Caco-2 (cell line): Measurements from ENCODE around the gene HDAC4. TPM values are rescaled to one million over a fixed set of nuclear protein-coding genes. Genes with fewer than 3 reads are reported as not detected.

Experiments used
- BruUV-seq: library from RNA; stranded (reverse); fragments of 400-500 nt; replicated peaks from 2 replicates; lab custom pipeline; 2021; lab: Mats Ljungman, UMichigan
- CTCF ChIA-PET: fragments of 300-600 bp; sonication (Branson Sonifier 250); formaldehyde crosslinking; loops from one replicate; lab custom pipeline; 2022; ENCODE audit warnings: antibody characterized with exemption; lab: Charles Lee
- POLR2A ChIA-PET: fragments of 300-600 bp; sonication (Branson Sonifier 250); formaldehyde crosslinking; loops from one replicate; lab custom pipeline; 2022; ENCODE audit warnings: antibody characterized with exemption; lab: Charles Lee
- DNase-seq, 2 experiments: peaks; one replicate each; pipeline versions ENCODE4 v3.0.0 to v3.0.0-alpha.2; 2020 to 2022
- H3K27me3 ChIP-seq: replicated peaks from 2 replicates; pipeline ENCODE4 v1.6.0; 2011; ENCODE audit warnings: low read length; ENCODE audit not compliant: control insufficient read depth, insufficient read depth
- H3K36me3 ChIP-seq: 2 replicates; pipeline ENCODE4 v1.5.1; 2011; ENCODE audit warnings: low read length; ENCODE audit not compliant: control insufficient read depth, insufficient read depth
- H3K4me1 ChIP-seq: fragments of 250-450 bp; sonication (Bioruptor Pico); 2 replicates; pipeline ENCODE4 v1.5.1; 2020; ENCODE audit warnings: mild to moderate bottlenecking
- H3K4me3 ChIP-seq: 2 replicates; pipeline ENCODE4 v1.5.1; 2011; ENCODE audit warnings: low read depth, mild to moderate bottlenecking, control low read depth, low read length
- H3K9me3 ChIP-seq: fragments of 250-450 bp; sonication (Bioruptor Pico); 2 replicates; pipeline ENCODE4 v1.5.1; 2020; ENCODE audit warnings: mild to moderate bottlenecking, moderate library complexity
- H3K27ac Mint-ChIP-seq: one replicate; pipeline ENCODE4 v1.8.0; 2022; ENCODE audit warnings: mixed read lengths; ENCODE audit not compliant: unreplicated experiment
- H3K27me3 Mint-ChIP-seq: one replicate; pipeline ENCODE4 v1.8.0; 2022; ENCODE audit warnings: mixed read lengths; ENCODE audit not compliant: insufficient read depth, unreplicated experiment
- H3K36me3 Mint-ChIP-seq: one replicate; pipeline ENCODE4 v1.8.0; 2022; ENCODE audit warnings: mild to moderate bottlenecking, mixed read lengths; ENCODE audit not compliant: insufficient read depth, unreplicated experiment
- H3K4me1 Mint-ChIP-seq: one replicate; pipeline ENCODE4 v1.8.0; 2022; ENCODE audit warnings: low read depth, mixed read lengths; ENCODE audit not compliant: unreplicated experiment
- H3K4me3 Mint-ChIP-seq: one replicate; pipeline ENCODE4 v1.8.0; 2022; ENCODE audit warnings: mild to moderate bottlenecking, moderate library complexity, mixed read lengths; ENCODE audit not compliant: unreplicated experiment
- H3K9me3 Mint-ChIP-seq: one replicate; pipeline ENCODE4 v1.8.0; 2022; ENCODE audit warnings: mixed read lengths; ENCODE audit not compliant: unreplicated experiment
- intact Hi-C: fragments of 100-400 bp; cut with micrococcal nuclease; formaldehyde crosslinking; loops from one replicate; pipeline ENCODE4 v1.10.0; 2022; ENCODE audit not compliant: unreplicated experiment
- total RNA-seq: library from RNA; stranded (reverse); gene quantifications from 2 replicates; pipeline ENCODE4 v1.2.3, GENCODE V29; 2022
- TF ChIP-seq, protein P1 (sequence below), 2 experiments: fragments of 200-600 bp in 1 of 2; IDR thresholded peaks; 1 replicate in 1 of 2; 2 replicates in 1 of 2; pipeline versions ENCODE4 v1.5.1 to v1.8.0; 2011 to 2022; ENCODE audit warnings: antibody characterized with exemption in 1 of 2, control low read depth in 1 of 2, inconsistent platforms in 1 of 2, low read depth in 1 of 2, low read length in 1 of 2, mild to moderate bottlenecking in 1 of 2, moderate library complexity in 1 of 2; ENCODE audit not compliant: insufficient read depth in 1 of 2, severe bottlenecking in 1 of 2, unreplicated experiment in 1 of 2

The HDAC4 gene
- total RNA-seq, 1 experiment from 2014 or later: 15.5 TPM

- no TSS peak for BruUV-seq
These were observed 38.3 kb downstream of the HDAC4 start for GRCh38 chr2:239362507-239362906.

DNA sequence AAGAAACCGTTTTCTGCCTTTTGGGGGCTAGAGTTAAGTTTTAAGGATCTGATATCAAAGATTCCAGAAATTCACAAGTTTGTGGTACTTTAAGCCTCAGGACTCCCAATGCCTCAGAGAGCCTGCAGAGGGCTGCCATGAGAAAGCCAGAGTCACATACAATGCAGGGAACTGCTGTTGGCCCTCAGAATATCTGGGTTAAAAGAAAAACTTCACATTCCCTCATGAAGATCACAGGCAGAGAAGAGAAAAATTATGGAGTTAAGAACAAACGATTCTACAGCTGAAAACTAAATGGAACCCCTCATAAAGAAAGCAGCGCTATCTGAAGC, 39.5 kb downstream of the HDAC4 start:
- no peak for DNase-seq
- Histone ChIP-seq H3K4me3 (no peak overlapping the region), H3K36me3 (no peaks in the 10 kb centered on the region), H3K4me1 (no peaks in the 10 kb centered on the region), H3K27me3 (no peaks in the 10 kb centered on the region), H3K9me3 (no peaks in the 10 kb centered on the region)
- Mint-ChIP-seq H3K4me1 (peaks cover 11% of the 10 kb centered on the region), H3K36me3 (no peaks in the 10 kb centered on the region), H3K4me3 (no peak overlapping the region), H3K9me3 (no peaks in the 10 kb centered on the region), H3K27me3 (no peaks in the 10 kb centered on the region), H3K27ac (no peak overlapping the region)
- POLR2A ChIA-PET: no interaction called here
- CTCF ChIA-PET: no interaction called here
- intact Hi-C loops: no loop called here
- TF ChIP-seq, protein P1, sequence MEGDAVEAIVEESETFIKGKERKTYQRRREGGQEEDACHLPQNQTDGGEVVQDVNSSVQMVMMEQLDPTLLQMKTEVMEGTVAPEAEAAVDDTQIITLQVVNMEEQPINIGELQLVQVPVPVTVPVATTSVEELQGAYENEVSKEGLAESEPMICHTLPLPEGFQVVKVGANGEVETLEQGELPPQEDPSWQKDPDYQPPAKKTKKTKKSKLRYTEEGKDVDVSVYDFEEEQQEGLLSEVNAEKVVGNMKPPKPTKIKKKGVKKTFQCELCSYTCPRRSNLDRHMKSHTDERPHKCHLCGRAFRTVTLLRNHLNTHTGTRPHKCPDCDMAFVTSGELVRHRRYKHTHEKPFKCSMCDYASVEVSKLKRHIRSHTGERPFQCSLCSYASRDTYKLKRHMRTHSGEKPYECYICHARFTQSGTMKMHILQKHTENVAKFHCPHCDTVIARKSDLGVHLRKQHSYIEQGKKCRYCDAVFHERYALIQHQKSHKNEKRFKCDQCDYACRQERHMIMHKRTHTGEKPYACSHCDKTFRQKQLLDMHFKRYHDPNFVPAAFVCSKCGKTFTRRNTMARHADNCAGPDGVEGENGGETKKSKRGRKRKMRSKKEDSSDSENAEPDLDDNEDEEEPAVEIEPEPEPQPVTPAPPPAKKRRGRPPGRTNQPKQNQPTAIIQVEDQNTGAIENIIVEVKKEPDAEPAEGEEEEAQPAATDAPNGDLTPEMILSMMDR (IDR thresholded peaks at IDR 0.05; ENCODE audit: insufficient read depth in 1 of 2, low read depth in 1 of 2, low read length in 1 of 2, severe bottlenecking in 1 of 2, unreplicated experiment in 1 of 2): peak in 1 of 2 experiments; percentile 28
- no TSS peak for BruUV-seq

More at GRCh38 chr2:239362507-239362906, 38.3 kb downstream of the HDAC4 start:
- no peaks in the 10 kb centered on the region for H3K36me3 ChIP-seq
- no peak for DNase-seq
- TF ChIP-seq, protein P1 (IDR thresholded peaks at IDR 0.05; ENCODE audit: insufficient read depth in 1 of 2, low read depth in 1 of 2, low read length in 1 of 2, severe bottlenecking in 1 of 2, unreplicated experiment in 1 of 2): no peak
- Mint-ChIP-seq H3K4me1 (peaks cover 11% of the 10 kb centered on the region), H3K9me3 (no peaks in the 10 kb centered on the region), H3K27ac (no peak overlapping the region), H3K36me3 (no peaks in the 10 kb centered on the region), H3K4me3 (no peak overlapping the region), H3K27me3 (no peaks in the 10 kb centered on the region)
- H3K4me1 ChIP-seq: no peaks in the 10 kb centered on the region
- ChIA-PET POLR2A (no interaction called here), CTCF (no interaction called here)
- intact Hi-C loops: no loop called here
- H3K9me3 ChIP-seq: no peaks in the 10 kb centered on the region
- H3K27me3 ChIP-seq: no peaks in the 10 kb centered on the region
- no peak overlapping the region for H3K4me3 ChIP-seq

DNA sequence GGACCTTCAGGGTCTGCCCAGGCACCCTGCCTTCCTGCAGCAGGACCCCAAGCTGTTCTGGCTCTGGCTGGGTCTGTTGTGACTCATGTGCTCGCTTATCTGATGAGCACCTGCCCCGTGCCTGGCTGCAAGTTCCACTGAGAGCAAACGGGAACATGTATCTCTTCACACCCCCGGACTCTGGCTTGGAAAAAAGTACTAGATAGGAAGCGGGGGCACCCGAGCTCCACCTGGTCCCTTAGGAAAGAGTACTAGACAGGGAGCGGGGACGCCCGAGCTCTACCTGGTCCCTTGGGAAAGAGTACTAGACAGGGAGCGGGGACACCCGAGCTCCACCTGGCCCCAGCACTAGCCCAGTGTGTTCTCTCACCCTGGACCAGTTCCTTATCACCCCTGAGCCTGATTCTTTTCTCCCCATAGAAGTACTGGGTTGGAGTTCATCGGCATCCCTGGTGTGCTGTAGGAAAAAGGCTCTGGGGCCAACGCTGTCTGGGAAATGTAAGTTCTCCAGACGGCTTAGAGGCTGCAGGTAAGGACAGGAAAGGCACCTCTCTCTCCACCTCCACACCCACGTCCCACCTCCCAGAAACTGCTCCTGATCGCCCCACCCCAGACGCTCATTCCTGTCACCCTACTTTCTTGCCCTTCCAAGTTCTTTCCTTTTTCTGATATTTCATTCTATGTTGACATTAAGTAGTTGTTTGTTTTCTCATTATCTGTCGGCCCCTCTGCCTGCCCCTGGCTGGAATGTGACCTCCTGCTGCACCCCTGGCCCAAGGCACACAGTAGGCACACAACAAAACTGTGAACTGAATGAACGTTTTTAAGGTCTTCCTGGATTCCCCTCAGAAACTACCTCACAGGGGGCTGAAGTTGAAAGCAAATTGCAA, 40.2 kb downstream of the HDAC4 start:
- Histone ChIP-seq H3K9me3 (no peaks in the 10 kb centered on the region), H3K4me3 (no peak overlapping the region), H3K36me3 (no peaks in the 10 kb centered on the region), H3K27me3 (no peaks in the 10 kb centered on the region), H3K4me1 (no peaks in the 10 kb centered on the region)
- intact Hi-C loops: no loop called here
- Mint-ChIP-seq H3K9me3 (peaks cover 2% of the 10 kb centered on the region), H3K27ac (no peak overlapping the region), H3K4me3 (no peak overlapping the region), H3K4me1 (peaks cover 11% of the 10 kb centered on the region), H3K27me3 (no peaks in the 10 kb centered on the region), H3K36me3 (no peaks in the 10 kb centered on the region)
- CTCF ChIA-PET: no interaction called here
- no peak for DNase-seq
- BruUV-seq: no TSS peak
- TF ChIP-seq, protein P1 (IDR thresholded peaks at IDR 0.05; ENCODE audit: insufficient read depth in 1 of 2, low read depth in 1 of 2, low read length in 1 of 2, severe bottlenecking in 1 of 2, unreplicated experiment in 1 of 2): no peak
- POLR2A ChIA-PET: no interaction called here
